Mammary epithelial cell (primary cell): ENCODE data around the gene CELF4.

Experiments
- CTCF ChIP-seq, 2 donors: IDR thresholded peaks in 1 of 2; conservative IDR thresholded peaks in 1 of 2; 2 replicates each; pipeline ENCODE4 v1.5.1; 2011 to 2012; ENCODE audit warnings: inconsistent platforms in 2 of 2, low read length in 2 of 2, mild to moderate bottlenecking in 2 of 2, control low read depth in 1 of 2, low read depth in 1 of 2; ENCODE audit not compliant: insufficient read depth in 1 of 2; ENCODE audit errors: extremely low read depth in 1 of 2
- EZH2 ChIP-seq: IDR thresholded peaks from 2 replicates; pipeline ENCODE4 v1.6.1; 2012; ENCODE audit warnings: low read length, inconsistent platforms, borderline replicate concordance

DNA sequence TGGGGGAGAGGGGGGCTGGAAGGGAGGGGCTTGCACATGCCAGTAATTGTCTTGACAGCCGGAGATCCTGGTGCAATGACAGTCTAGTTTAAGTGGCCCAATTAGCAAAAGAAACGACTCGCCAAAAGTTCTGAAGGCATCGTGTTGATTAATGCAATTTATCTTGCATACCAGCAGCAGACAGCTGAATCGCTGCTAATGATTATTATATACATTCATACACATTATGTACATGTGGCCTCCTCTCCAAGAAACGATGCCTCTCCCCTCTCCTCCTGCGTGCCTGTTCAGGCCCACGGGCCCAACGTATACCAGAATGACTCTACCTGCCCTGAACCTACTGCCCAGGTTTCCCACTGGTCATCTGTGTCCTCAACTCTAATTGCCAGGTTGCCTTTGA lies 214.5 kb downstream of the CELF4 start:
- TF ChIP-seq CTCF (conservative IDR thresholded peaks at IDR 0.05 in 1 of 2, IDR thresholded peaks at IDR 0.05 in 1 of 2; ENCODE audit: extremely low read depth in 1 of 2, insufficient read depth in 1 of 2, low read depth in 1 of 2, low read length in 2 of 2) = no peak
- TF ChIP-seq EZH2 = no peak
